HEK293 (cell line): Measurements from ENCODE around the gene AXIN1.

Experiments used
- ELK4 ChIP-seq: IDR thresholded peaks from 2 replicates; pipeline ENCODE4 v1.6.1; 2011; ENCODE audit warnings: mild to moderate bottlenecking, low read depth, low read length, borderline replicate concordance
- GLIS2 ChIP-seq: fragments of 450-650 bp; formaldehyde crosslinking; IDR thresholded peaks from 2 replicates; pipeline ENCODE4 v1.5.1; 2016; ENCODE audit warnings: missing biosample characterization, missing genetic modification characterization
- PRDM6 ChIP-seq: fragments of 450-650 bp; formaldehyde crosslinking; IDR thresholded peaks from 2 replicates; pipeline ENCODE4 v1.5.1; 2017; ENCODE audit warnings: missing biosample characterization, missing genetic modification characterization
- SCRT2 ChIP-seq: fragments of 450-650 bp; formaldehyde crosslinking; IDR thresholded peaks from 2 replicates; pipeline ENCODE4 v1.5.1; 2016; ENCODE audit warnings: missing biosample characterization, missing genetic modification characterization
- SP2 ChIP-seq: fragments of 450-650 bp; formaldehyde crosslinking; IDR thresholded peaks from 2 replicates; pipeline ENCODE4 v1.5.1; 2016; ENCODE audit warnings: missing biosample characterization, missing genetic modification characterization
- YY2 ChIP-seq: fragments of 450-650 bp; formaldehyde crosslinking; IDR thresholded peaks from 2 replicates; pipeline ENCODE4 v1.5.1; 2016; ENCODE audit warnings: missing biosample characterization, missing genetic modification characterization
- ZBTB26 ChIP-seq: fragments of 450-650 bp; formaldehyde crosslinking; optimal IDR thresholded peaks from 2 replicates; pipeline ENCODE3; 2016; ENCODE audit warnings: missing biosample characterization, mild to moderate bottlenecking, missing genetic modification characterization
- ZBTB48 ChIP-seq: fragments of 450-650 bp; formaldehyde crosslinking; IDR thresholded peaks from 2 replicates; pipeline ENCODE4 v1.5.1; 2016; ENCODE audit warnings: missing biosample characterization, missing genetic modification characterization
- ZIC2 ChIP-seq: fragments of 450-650 bp; formaldehyde crosslinking; IDR thresholded peaks from 2 replicates; pipeline ENCODE4 v1.5.1; 2016; ENCODE audit warnings: missing biosample characterization, missing genetic modification characterization
- ZNF184 ChIP-seq: fragments of 450-650 bp; IDR thresholded peaks from 2 replicates; pipeline ENCODE4 v1.5.1; 2018; ENCODE audit warnings: missing biosample characterization, mild to moderate bottlenecking, missing genetic modification characterization
- ZNF221 ChIP-seq: fragments of 450-650 bp; formaldehyde crosslinking; IDR thresholded peaks from 2 replicates; pipeline ENCODE4 v1.5.1; 2017; ENCODE audit warnings: missing biosample characterization, missing genetic modification characterization, borderline replicate concordance
- ZNF239 ChIP-seq: fragments of 450-650 bp; formaldehyde crosslinking; IDR thresholded peaks from 2 replicates; pipeline ENCODE4 v1.5.1; 2016; ENCODE audit warnings: missing biosample characterization, missing genetic modification characterization
- ZNF266 ChIP-seq: fragments of 450-650 bp; formaldehyde crosslinking; IDR thresholded peaks from 2 replicates; pipeline ENCODE4 v1.5.1; 2016; ENCODE audit warnings: missing biosample characterization, missing genetic modification characterization, low read depth
- ZNF341 ChIP-seq: fragments of 450-650 bp; formaldehyde crosslinking; IDR thresholded peaks from 2 replicates; pipeline ENCODE4; 2016; ENCODE audit warnings: low read depth, missing biosample characterization, missing genetic modification characterization
- ZNF37A ChIP-seq: fragments of 450-650 bp; IDR thresholded peaks from 2 replicates; pipeline ENCODE4 v1.5.1; 2018; ENCODE audit warnings: missing biosample characterization, missing genetic modification characterization
- ZNF423 ChIP-seq: fragments of 450-650 bp; formaldehyde crosslinking; IDR thresholded peaks from 2 replicates; pipeline ENCODE4 v1.5.1; 2016; ENCODE audit warnings: missing biosample characterization, missing genetic modification characterization
- ZNF513 ChIP-seq: fragments of 450-650 bp; IDR thresholded peaks from 2 replicates; pipeline ENCODE4 v1.5.1; 2018; ENCODE audit warnings: missing biosample characterization, missing genetic modification characterization
- ZNF544 ChIP-seq: fragments of 450-650 bp; formaldehyde crosslinking; IDR thresholded peaks from 2 replicates; pipeline ENCODE4 v1.5.0; 2017; ENCODE audit warnings: missing biosample characterization, missing genetic modification characterization
- ZNF555 ChIP-seq: fragments of 450-650 bp; formaldehyde crosslinking; conservative IDR thresholded peaks from 2 replicates; pipeline ENCODE4 v1.5.1; 2017; ENCODE audit warnings: missing biosample characterization, mild to moderate bottlenecking, missing genetic modification characterization, inconsistent platforms
- ZNF560 ChIP-seq: fragments of 450-650 bp; formaldehyde crosslinking; IDR thresholded peaks from 2 replicates; pipeline ENCODE4 v1.5.1; 2017; ENCODE audit warnings: missing biosample characterization, missing genetic modification characterization, borderline replicate concordance
- ZNF670 ChIP-seq: fragments of 450-650 bp; formaldehyde crosslinking; IDR thresholded peaks from 2 replicates; pipeline ENCODE4 v1.5.1; 2016; ENCODE audit warnings: missing biosample characterization, missing genetic modification characterization, low read depth
- ZNF692 ChIP-seq: fragments of 450-650 bp; formaldehyde crosslinking; IDR thresholded peaks from 2 replicates; pipeline ENCODE4 v1.5.1; 2016; ENCODE audit warnings: missing biosample characterization, missing genetic modification characterization
- ZNF76 ChIP-seq: fragments of 450-650 bp; formaldehyde crosslinking; IDR thresholded peaks from 2 replicates; pipeline ENCODE4; 2016; ENCODE audit warnings: low read depth, missing biosample characterization, missing genetic modification characterization, borderline replicate concordance
- ZNF776 ChIP-seq: fragments of 450-650 bp; formaldehyde crosslinking; IDR thresholded peaks from 2 replicates; pipeline ENCODE4 v1.5.0; 2017; ENCODE audit warnings: missing biosample characterization, missing genetic modification characterization, borderline replicate concordance
- ZNF777 ChIP-seq: fragments of 450-650 bp; formaldehyde crosslinking; IDR thresholded peaks from 2 replicates; pipeline ENCODE4 v1.5.1; 2017; ENCODE audit warnings: missing biosample characterization, missing genetic modification characterization, borderline replicate concordance
- ZNF785 ChIP-seq: fragments of 450-650 bp; formaldehyde crosslinking; IDR thresholded peaks from 2 replicates; pipeline ENCODE4 v1.5.1; 2016; ENCODE audit warnings: missing biosample characterization, missing genetic modification characterization
- ZNF843 ChIP-seq: fragments of 450-650 bp; formaldehyde crosslinking; IDR thresholded peaks from 2 replicates; pipeline ENCODE4 v1.5.1; 2016; ENCODE audit warnings: missing biosample characterization, missing genetic modification characterization
- ZSCAN18 ChIP-seq: fragments of 450-650 bp; formaldehyde crosslinking; IDR thresholded peaks from 2 replicates; pipeline ENCODE4 v1.5.1; 2016; ENCODE audit warnings: missing biosample characterization, missing genetic modification characterization
- ZSCAN5A ChIP-seq: fragments of 450-650 bp; formaldehyde crosslinking; IDR thresholded peaks from 2 replicates; pipeline ENCODE4 v1.5.1; 2016; ENCODE audit warnings: missing biosample characterization, missing genetic modification characterization

Gene AXIN1

GRCh38 chr16:401468-402348 lies 49.2 kb upstream of the AXIN1 start, which contains the start of gene DECR2 (continued):
- TF ChIP-seq ZNF513 (tag by site-specific recombination): no peak; the same call in 1 of the 2 replicates
- no peak for TF ChIP-seq ZSCAN18 (tag by site-specific recombination)
- no peak for TF ChIP-seq ZNF560 (tag by site-specific recombination)
- peak; percentile 65; the same call in 1 of the 2 replicates for TF ChIP-seq GLIS2 (tag by site-specific recombination)
- no peak for TF ChIP-seq PRDM6 (tag by site-specific recombination)
- no peak for TF ChIP-seq ZNF776 (tag by site-specific recombination)
- peak; percentile 32 for TF ChIP-seq YY2 (tag by site-specific recombination)
- TF ChIP-seq ZNF184 (tag by site-specific recombination): peak; percentile 54; the same call in 1 of the 2 replicates
- no peak for TF ChIP-seq ZNF266 (tag by site-specific recombination)
- no peak for TF ChIP-seq ZBTB48 (tag by site-specific recombination)
- no peak for TF ChIP-seq ZNF544 (tag by site-specific recombination)
- peak; percentile 88 for TF ChIP-seq ZBTB26 (tag by site-specific recombination)
- TF ChIP-seq ZNF692 (tag by site-specific recombination): peak; percentile 24
- TF ChIP-seq ZNF239 (tag by site-specific recombination): peak; percentile 50; the same call in 1 of the 2 replicates
- TF ChIP-seq ZNF76 (tag by site-specific recombination): peak; percentile 65
- TF ChIP-seq ZIC2: peak; percentile 57
- TF ChIP-seq ZNF37A (tag by site-specific recombination): no peak
- 0 out of 2 replicates have a peak, but pooled peaks have one; percentile 28 for TF ChIP-seq ZNF341 (tag by site-specific recombination)
- 0 out of 2 replicates have a peak, but pooled peaks have one; percentile 38 for TF ChIP-seq ZNF221
- peak; percentile 63; the same call in 1 of the 2 replicates for TF ChIP-seq ZSCAN5A (tag by site-specific recombination)
- no peak for TF ChIP-seq SCRT2 (tag by site-specific recombination)
- TF ChIP-seq ZNF555 (tag by site-specific recombination): no peak
- TF ChIP-seq ZNF777 (tag by site-specific recombination): peak; percentile 96
- TF ChIP-seq ZNF423 (tag by site-specific recombination): no peak
- TF ChIP-seq SP2 (tag by site-specific recombination): peak; percentile 32
- TF ChIP-seq ZNF785 (tag by site-specific recombination): no peak
- no peak for TF ChIP-seq ELK4
- no peak for TF ChIP-seq ZNF670
- peak; percentile 61; the same call in 1 of the 2 replicates for TF ChIP-seq ZNF843 (tag by site-specific recombination)
